Activated CD4-positive, alpha-beta T cell treated with anti-CD3 and anti-CD28 coated beads, Interleukin-2, amount 10 ng/mL, durations not matched to agents 7 days and 5 days (primary cell): ENCODE data around the gene COX8A. TPM values are rescaled to one million over a fixed set of nuclear protein-coding genes. Genes with fewer than 3 reads are reported as not detected.
A peak's percentile ranks its signal among the peaks of the same experiment; 100 is the strongest.
"Not testable (repeated sequence)": the region's sequence is repeated elsewhere in the genome, so short reads cannot be mapped to it uniquely, and the experiment has no call there.

Experiments
- CTCF ChIA-PET: fragments of 350-600 bp; sonication (Branson Sonifier 250); formaldehyde crosslinking; loops from one replicate; lab custom pipeline; 2021; ENCODE audit warnings: antibody characterized with exemption; lab: Charles Lee
- POLR2A ChIA-PET: fragments of 350-600 bp; sonication (Branson Sonifier 250); formaldehyde crosslinking; loops from one replicate; lab custom pipeline; 2021; ENCODE audit warnings: antibody characterized with exemption; lab: Charles Lee
- DNase-seq: peaks from one replicate; pipeline ENCODE4 v3.0.0-alpha.2; 2020
- H3K27ac Mint-ChIP-seq: one replicate; pipeline ENCODE4 v1.8.0; 2021; ENCODE audit warnings: mild to moderate bottlenecking, moderate library complexity, mixed read lengths
- H3K27me3 Mint-ChIP-seq: one replicate; pipeline ENCODE4 v1.8.0; 2021; ENCODE audit warnings: mixed read lengths
- H3K36me3 Mint-ChIP-seq: one replicate; pipeline ENCODE4 v1.8.0; 2021; ENCODE audit warnings: low read depth, mixed read lengths
- H3K4me1 Mint-ChIP-seq: one replicate; pipeline ENCODE4 v1.8.0; 2021; ENCODE audit warnings: mixed read lengths
- H3K4me3 Mint-ChIP-seq: one replicate; pipeline ENCODE4 v1.8.0; 2021; ENCODE audit warnings: mild to moderate bottlenecking, moderate library complexity, mixed read lengths
- H3K9me3 Mint-ChIP-seq: one replicate; pipeline ENCODE4 v1.8.0; 2021; ENCODE audit warnings: mixed read lengths
- total RNA-seq, 2 experiments: library from RNA; stranded (reverse); gene quantifications; one replicate each; pipeline ENCODE4 v1.2.3, GENCODE V29; 2021

Gene COX8A
- total RNA-seq, 2 experiments from 2014 or later: 451 to 462 TPM

DNA sequence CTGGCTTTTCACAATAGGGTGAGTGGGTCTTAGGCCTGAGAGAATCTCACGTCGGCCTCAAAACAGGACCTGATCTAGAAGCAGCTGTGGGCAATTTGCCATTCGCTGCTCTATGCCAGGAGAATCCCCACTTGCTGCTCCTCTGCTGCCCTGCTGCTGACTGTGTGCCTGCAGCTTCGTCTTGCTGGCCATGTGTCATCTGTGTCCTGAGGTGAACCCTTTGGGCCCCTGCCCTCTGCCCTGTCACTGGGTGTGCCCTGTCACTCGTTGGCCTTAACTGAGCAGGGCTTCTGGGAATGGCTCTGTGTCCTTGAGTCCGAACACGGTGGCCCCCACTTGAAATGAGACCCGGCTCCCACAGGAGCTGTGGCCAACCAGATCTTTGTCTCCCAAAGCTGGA, 29.4 kb upstream of the COX8A start:
- DNase-seq: no peak
- ChIA-PET POLR2A (interaction anchor here (1.1 kb wide), 1 partner anchor 107 kb away, joined by 3 read pairs; no protein-coding TSS in a partner anchor), CTCF (interaction anchor here (0.7 to 3.8 kb wide), 14 partner anchors 8 to 360 kb away, joined by 3 to 29 read pairs (median 4); partner anchors contain the start of genes ESRRA and MARK2)
- Mint-ChIP-seq H3K36me3 (peaks cover 13% of the 10 kb centered on the region), H3K9me3 (no peaks in the 10 kb centered on the region), H3K27ac (no peak overlapping the region), H3K4me3 (no peak overlapping the region), H3K27me3 (no peaks in the 10 kb centered on the region), H3K4me1 (peaks cover 22% of the 10 kb centered on the region)

- Mint-ChIP-seq H3K9me3 (no peaks in the 10 kb centered on the region), H3K4me3 (no peak overlapping the region), H3K4me1 (peaks cover 18% of the 10 kb centered on the region), H3K27ac (no peak overlapping the region), H3K27me3 (no peaks in the 10 kb centered on the region), H3K36me3 (peaks cover 14% of the 10 kb centered on the region)
- POLR2A ChIA-PET: interaction anchor here (1.1 kb wide), 1 partner anchor 107 kb away, joined by 3 read pairs; no protein-coding TSS in a partner anchor
- CTCF ChIA-PET: interaction anchor here (0.5 to 3.8 kb wide), 19 partner anchors 9 to 360 kb away, joined by 3 to 29 read pairs (median 4); partner anchors contain the start of genes ESRRA and MARK2
- peak; percentile 64 for DNase-seq
Observed at GRCh38 chr11:63945477-63946163, 28.8 kb upstream of the COX8A start.

DNA sequence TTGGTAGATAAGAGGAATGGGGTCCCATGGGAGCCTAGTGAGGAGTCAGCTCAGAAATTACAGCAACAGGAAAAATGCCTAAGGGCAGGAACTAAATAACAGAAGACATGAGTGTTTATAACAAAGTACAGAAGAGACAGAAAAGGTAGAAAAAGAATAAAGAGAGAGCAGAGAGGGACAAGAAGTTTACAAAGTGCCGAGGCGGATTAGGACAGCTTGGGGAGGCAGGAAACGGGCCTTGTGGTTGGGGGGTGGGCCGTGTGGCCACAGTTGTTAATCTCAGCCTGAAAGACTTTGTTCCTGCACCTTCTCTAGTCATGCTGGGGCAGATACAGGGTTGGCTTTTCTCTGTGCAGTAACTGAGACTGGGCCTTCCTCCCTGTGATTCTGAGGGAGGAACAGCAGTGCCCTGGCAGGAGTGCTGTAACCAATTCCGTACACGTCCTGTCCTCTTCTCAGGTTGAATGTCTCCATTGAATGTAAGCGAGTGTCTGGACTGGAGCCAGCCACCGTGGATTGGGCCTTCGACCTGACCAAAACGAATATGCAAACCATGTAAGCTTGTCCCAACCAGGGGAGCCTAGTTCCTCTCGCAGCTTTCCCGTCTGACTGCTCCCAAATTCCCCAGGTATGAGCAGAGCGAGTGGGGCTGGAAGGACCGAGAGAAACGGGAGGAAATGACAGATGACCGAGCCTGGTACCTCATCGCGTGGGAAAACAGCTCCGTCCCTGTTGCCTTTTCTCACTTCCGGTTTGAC, 22.5 kb upstream of the COX8A start:
- peak overlapping the region; percentile 83 for H3K27ac Mint-ChIP-seq
- peaks cover 46% of the 10 kb centered on the region for H3K36me3 Mint-ChIP-seq
- H3K4me1 Mint-ChIP-seq: peaks cover 29% of the 10 kb centered on the region
- H3K4me3 Mint-ChIP-seq: peak overlapping the region; percentile 55
- ChIA-PET POLR2A (interaction anchor here (0.5 kb wide), 1 partner anchor 27 kb away, joined by 3 read pairs; no protein-coding TSS in a partner anchor), CTCF (interaction anchor here (0.6 to 2.2 kb wide), 6 partner anchors 9 to 233 kb away, joined by 3 to 13 read pairs (median 4); no protein-coding TSS in a partner anchor)
- no peaks in the 10 kb centered on the region for H3K9me3 Mint-ChIP-seq
- peak; percentile 63 for DNase-seq
- H3K27me3 Mint-ChIP-seq: no peaks in the 10 kb centered on the region

DNA sequence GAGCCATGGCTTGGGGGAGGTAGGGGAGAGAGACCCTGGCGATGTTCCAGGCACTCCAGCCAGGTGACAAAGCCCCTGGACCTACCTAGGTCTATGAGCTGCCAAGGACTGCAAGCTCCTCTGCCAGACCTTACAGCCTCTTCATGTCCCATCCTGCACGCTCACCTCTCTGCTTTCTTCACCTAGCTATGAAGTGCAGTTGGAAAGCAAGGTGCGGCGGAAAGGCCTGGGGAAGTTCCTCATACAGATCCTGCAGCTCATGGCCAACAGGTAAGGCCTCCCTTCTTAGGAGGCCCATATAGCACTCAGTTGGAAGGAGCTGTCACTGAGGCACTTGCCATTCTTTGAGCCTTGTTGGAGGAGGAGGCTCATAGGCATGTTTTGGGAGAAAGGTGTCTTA, 21.9 kb upstream of the COX8A start:
- Mint-ChIP-seq H3K9me3 (no peaks in the 10 kb centered on the region), H3K27ac (peak overlapping the region; percentile 83), H3K27me3 (no peaks in the 10 kb centered on the region), H3K36me3 (peaks cover 43% of the 10 kb centered on the region), H3K4me1 (peaks cover 31% of the 10 kb centered on the region), H3K4me3 (peak overlapping the region; percentile 55)
- ChIA-PET POLR2A (interaction anchor here (0.5 kb wide), 1 partner anchor 26 kb away, joined by 3 read pairs; no protein-coding TSS in a partner anchor), CTCF (interaction anchor here (1.6 to 2.2 kb wide), 4 partner anchors 9 to 48 kb away, joined by 4 to 13 read pairs (median 5); no protein-coding TSS in a partner anchor)
- no peak for DNase-seq

GRCh38 chr11:63958008-63958407, 16.4 kb upstream of the COX8A start:
- no peaks in the 10 kb centered on the region for H3K9me3 Mint-ChIP-seq
- CTCF ChIA-PET: interaction anchor here (1.2 to 2.2 kb wide), 3 partner anchors 9 to 12 kb away, joined by 3 to 8 read pairs (median 7); no protein-coding TSS in a partner anchor
- peaks cover 29% of the 10 kb centered on the region for H3K4me1 Mint-ChIP-seq
- POLR2A ChIA-PET: no interaction called here
- no peak overlapping the region for H3K4me3 Mint-ChIP-seq
- peaks cover 25% of the 10 kb centered on the region for H3K36me3 Mint-ChIP-seq
- no peaks in the 10 kb centered on the region for H3K27me3 Mint-ChIP-seq
- no peak for DNase-seq
- H3K27ac Mint-ChIP-seq: no peak overlapping the region

DNA sequence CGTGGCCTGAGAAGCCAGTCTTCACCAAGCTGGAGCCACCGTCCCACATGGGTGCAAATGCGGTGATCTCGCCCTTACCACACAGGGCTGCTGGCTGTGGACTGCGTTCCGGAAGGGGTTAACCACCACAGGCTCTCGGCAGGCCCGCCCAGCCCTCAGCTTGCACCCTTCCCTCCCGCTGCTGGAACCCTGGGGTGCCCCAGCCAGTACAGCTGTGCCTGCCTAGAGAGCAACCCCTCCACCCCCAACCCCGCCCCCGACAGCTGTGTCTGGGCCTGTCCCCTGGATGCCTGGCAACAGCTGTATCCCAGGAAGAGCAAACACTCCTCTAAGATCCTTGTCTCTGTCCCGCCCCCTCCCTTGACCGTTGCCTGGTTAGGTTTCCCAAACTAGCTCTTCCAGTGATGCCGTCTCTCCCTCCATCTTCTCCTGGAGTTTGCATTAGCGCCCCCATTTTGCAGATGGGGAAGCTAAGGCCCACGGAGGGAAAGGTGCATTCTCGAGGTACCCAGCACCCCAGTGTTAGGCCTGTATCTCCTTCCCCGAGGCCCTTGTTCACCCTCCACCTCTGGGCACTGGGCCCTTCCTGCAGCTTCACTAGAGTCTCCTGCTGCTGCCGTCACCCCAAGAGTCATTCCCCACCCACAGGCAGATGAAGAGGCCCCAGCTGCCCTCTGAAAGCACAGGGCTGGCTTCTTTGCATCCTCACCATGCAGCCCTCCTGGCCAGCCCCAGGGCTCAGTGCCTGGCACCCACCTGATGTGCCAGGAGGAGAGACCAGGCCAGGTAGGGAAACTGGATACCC, 12.6 kb upstream of the COX8A start:
- Mint-ChIP-seq H3K4me3 (no peak overlapping the region), H3K27ac (no peak overlapping the region), H3K27me3 (no peaks in the 10 kb centered on the region), H3K36me3 (no peaks in the 10 kb centered on the region), H3K9me3 (no peaks in the 10 kb centered on the region), H3K4me1 (peaks cover 26% of the 10 kb centered on the region)
- peak; percentile 37 for DNase-seq
- ChIA-PET CTCF (interaction anchor here (0.5 to 3.0 kb wide), 6 partner anchors 10 to 95 kb away, joined by 3 to 13 read pairs (median 4); no protein-coding TSS in a partner anchor), POLR2A (no interaction called here)

DNA sequence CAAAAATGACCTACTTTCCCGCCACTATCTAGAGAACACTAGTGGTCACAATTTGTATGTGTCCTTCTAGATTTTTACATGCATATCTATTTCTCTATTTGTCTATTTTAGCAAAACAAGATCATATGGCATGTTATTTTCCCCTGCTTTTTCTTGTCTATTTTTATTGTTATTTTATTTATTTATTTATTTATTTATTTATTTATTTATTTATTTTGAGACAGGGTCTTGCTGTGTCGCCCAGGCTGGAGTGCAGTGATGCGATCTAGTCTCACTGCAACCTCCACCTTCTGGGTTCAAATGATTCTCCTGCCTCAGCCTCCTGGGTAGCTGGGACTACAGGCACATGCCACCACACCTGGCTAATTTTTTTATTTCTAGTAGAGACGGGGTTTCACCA, 10.5 kb upstream of the COX8A start:
- H3K9me3 Mint-ChIP-seq, DNase-seq, H3K27ac Mint-ChIP-seq, H3K36me3 Mint-ChIP-seq, CTCF ChIA-PET, H3K4me3 Mint-ChIP-seq, H3K27me3 Mint-ChIP-seq, POLR2A ChIA-PET: not testable (repeated sequence)
- peaks cover 20% of the 10 kb centered on the region for H3K4me1 Mint-ChIP-seq

DNA sequence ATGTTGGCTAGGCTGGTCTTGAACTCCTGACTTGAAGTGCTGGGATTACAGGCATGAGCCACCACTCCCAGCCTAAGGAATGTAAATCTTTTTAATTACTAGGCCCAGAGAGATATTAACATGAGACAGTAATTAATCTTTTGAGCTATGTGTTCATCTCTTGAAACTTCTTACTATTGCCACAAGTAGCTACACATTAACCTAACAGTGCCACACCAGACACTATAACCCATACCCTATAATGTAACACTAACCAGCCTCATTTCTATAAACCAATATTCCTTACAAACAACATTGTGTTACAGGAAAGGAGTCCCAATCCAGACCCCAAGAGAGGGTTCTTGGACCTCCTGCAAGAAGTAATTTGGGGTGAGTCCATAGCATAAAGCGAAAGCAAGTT, 8.0 kb upstream of the COX8A start:
- ChIA-PET CTCF (interaction anchor here (1.7 kb wide), 1 partner anchor 9 kb away, joined by 7 read pairs; no protein-coding TSS in a partner anchor), POLR2A (no interaction called here)

DNA sequence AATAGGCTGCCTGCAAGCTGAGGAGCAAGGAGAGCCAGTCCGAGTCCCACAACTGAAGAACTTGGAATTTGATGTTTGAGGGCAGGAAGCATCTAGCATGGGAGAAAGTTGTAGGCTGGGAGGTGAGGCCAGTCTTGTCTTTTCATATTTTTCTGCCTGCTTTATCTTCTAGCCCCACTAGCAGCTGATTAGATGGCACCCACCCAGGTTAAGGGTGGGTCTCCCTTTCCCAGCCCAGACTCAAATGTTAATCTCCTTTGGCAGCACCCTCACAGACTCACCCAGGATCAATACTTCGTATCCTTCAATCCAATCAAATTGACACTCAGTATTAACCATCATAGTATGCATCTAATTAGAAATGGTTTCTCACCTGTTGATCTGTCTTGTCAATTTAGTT, 5.0 kb upstream of the COX8A start:
- DNase-seq: no peak
- Mint-ChIP-seq H3K4me1 (peaks cover 8% of the 10 kb centered on the region), H3K9me3 (peaks cover 2% of the 10 kb centered on the region), H3K27me3 (peaks cover 4% of the 10 kb centered on the region), H3K36me3 (peaks cover 9% of the 10 kb centered on the region), H3K27ac (no peak overlapping the region), H3K4me3 (no peak overlapping the region)
- ChIA-PET CTCF (interaction anchor here (0.5 to 1.6 kb wide), 2 partner anchors 23 to 876 kb away, joined by 4 read pairs; no protein-coding TSS in a partner anchor), POLR2A (no interaction called here)

More for the DNA sequence above, 8.0 kb upstream of the COX8A start:
- DNase-seq: no peak
- Mint-ChIP-seq H3K4me3 (no peak overlapping the region), H3K4me1 (peaks cover 8% of the 10 kb centered on the region), H3K9me3 (no peaks in the 10 kb centered on the region), H3K36me3 (no peaks in the 10 kb centered on the region), H3K27ac (no peak overlapping the region), H3K27me3 (peaks cover 2% of the 10 kb centered on the region)

- Mint-ChIP-seq H3K27me3 (peaks cover 4% of the 10 kb centered on the region), H3K4me3 (no peak overlapping the region), H3K4me1 (peaks cover 11% of the 10 kb centered on the region), H3K36me3 (peaks cover 13% of the 10 kb centered on the region), H3K9me3 (peaks cover 2% of the 10 kb centered on the region), H3K27ac (no peak overlapping the region)
- ChIA-PET POLR2A (no interaction called here), CTCF (interaction anchor here (0.6 kb wide), 1 partner anchor 136 kb away, joined by 3 read pairs; no protein-coding TSS in a partner anchor)
- DNase-seq: no peak
Observed at GRCh38 chr11:63970902-63971301, 3.5 kb upstream of the COX8A start.

- peak overlapping the region; percentile 98 for H3K27ac Mint-ChIP-seq
- H3K4me3 Mint-ChIP-seq: peak overlapping the region; percentile 100
- DNase-seq, H3K9me3 Mint-ChIP-seq, H3K27me3 Mint-ChIP-seq, POLR2A ChIA-PET: not testable (repeated sequence)
- peaks cover 26% of the 10 kb centered on the region for H3K4me1 Mint-ChIP-seq
- peaks cover 25% of the 10 kb centered on the region for H3K36me3 Mint-ChIP-seq
- CTCF ChIA-PET: interaction anchor here (0.7 to 1.8 kb wide), 3 partner anchors 11 to 137 kb away, joined by 3 to 5 read pairs (median 3); no protein-coding TSS in a partner anchor
Observed at GRCh38 chr11:63973912-63974258, 535 bp upstream of the COX8A start.
